AG20443 (cell line): Measurements from ENCODE around the gene HLA-DQB2.

Experiments used
- DNase-seq: peaks from one replicate; pipeline ENCODE4 v3.0.0; 2012; ENCODE audit warnings: low spot score, mixed read lengths

The HLA-DQB2 gene

DNA sequence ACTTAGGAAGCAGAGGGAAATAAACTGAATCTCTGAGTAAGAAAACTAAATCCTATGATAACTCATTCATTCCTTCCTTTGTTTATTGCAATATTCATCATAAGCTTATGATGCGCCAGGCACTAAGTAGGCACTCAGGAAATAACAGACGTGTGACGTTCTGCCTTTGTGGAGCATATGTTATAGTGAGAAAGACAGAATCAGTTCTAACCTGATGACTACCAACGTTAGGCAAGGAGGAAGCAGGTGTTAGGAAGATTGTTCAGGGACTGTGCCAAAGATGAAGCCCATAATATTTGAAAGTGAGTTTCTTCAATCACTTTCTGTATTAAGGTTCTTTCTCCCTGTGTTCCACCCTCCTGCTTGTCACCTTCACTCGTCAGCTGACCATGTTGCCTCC, 18.6 kb downstream of the HLA-DQB2 start:
- no peak for DNase-seq

DNA sequence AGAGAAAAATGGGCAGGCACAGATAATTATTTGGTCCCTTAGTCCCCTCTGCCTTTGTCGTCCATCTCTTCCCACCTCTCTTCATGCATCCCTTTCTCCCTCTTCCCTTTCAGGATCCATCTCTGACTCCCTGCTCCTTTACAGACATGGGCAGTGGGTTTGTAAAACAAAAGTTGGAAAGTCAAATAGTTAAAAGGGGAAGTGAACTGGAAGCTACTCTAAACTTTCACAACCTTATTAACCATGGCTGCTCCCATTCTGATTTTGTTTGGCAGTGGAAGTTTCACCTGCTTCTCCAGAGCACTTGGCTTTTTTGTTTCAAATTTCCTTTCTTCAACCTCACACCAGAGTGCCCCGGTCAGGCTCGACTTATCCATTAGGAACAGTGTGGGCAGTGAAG, 21.0 kb downstream of the HLA-DQB2 start:
- no peak for DNase-seq

DNA sequence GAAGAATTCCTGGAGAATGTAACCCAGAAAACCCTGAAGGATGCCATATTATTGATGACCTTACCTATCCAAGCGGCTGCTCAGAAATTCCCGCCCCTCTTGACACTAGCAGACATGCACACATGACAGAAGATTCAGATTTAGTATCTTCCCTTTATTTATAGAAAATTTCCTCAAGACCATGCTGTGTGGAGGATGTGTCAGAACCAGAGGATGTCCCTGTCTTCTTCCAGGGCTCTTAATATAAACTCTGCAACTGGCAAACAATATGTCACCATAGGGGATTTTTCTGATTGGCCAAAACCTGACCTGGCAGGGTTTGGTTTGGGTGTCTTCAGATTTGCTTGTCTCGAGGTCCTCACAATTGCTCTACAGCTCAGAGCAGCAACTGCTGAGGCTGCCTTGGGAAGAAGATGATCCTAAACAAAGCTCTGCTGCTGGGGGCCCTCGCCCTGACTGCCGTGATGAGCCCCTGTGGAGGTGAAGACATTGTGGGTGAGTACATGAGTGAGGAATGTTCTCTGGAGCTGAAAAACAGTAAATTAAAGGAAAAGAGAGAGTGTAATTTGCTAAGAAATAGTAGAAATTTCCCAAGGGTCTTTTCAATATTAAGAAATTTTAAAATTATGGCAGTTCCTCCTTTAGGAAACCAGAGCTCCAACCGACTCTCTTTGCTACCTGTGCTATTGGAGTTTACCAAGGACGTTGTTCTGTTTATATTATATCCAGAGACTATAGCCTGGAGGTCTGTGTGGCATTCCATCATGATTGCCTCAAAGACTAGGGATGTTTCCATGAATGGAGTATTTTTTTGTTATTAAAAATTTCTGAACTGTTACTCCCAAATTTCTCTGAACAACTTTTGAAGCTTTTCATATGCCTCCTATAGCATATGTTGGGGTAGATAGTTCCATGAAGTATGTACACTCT, 22.0 kb downstream of the HLA-DQB2 start, which contains the start of gene HLA-DQA2:
Gene HLA-DQA2 (plus strand): TSS at position 361 of the 930 bp plus-strand sequence. CDS start 53 bp downstream, at position 414.
- no peak for DNase-seq

DNA sequence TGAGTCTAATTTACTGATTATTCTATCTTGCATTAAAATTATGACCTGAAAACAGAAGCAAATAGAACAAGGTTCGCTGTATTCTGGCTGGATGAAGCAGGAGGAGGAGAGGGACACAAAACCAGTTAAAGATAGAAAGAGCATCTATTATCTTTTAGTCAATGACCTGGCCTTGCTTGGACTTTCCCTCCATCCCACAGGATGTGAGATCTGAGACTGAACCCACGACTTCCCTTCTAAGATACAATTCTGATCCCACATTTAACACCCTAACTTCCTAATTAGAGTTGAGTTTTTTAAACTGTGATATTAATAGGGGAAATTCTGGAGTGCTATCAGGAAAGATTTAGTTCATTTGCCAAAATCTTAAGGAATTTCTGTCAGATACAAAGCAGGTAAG, 25.2 kb downstream of the HLA-DQB2 start:
- no peak for DNase-seq

DNA sequence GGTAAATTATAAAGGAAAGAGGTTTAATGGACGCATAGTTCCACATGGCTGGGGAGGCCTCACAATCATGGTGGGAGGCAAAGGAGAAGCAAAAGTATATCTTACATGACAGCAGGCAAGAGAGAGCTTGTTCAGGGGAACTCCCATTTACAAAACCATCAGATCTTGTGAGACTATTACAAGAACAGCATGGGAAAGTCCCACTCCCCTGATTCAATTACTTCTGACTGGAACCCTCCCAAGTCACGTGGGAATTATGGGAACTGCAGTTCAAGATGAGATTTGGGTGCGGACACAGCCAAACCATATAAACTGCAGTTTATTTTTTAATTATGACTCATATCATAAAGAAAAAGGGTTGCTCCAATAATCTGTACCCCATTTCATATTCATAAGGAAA, 44.5 kb downstream of the HLA-DQB2 start:
- DNase-seq, result no peak

DNA sequence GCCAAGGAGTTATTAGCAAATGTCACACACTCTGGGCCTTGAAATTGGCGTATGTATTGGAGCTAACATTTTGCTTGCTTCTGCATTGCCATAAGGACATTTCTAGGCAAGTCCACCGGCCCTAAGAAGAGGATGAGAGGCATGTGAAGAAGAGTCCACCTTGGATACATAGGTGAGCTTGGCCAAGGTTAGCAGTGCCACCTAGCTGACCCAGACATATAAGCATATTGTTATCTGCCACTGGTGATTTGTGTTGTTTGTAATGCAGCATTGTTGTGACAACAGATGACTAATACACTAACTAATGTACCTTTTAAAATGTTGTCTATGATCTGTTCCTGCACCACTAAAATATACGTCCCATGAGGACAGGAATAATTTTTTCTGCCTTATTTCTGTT, 46.9 kb downstream of the HLA-DQB2 start:
- DNase-seq, result no peak

DNA sequence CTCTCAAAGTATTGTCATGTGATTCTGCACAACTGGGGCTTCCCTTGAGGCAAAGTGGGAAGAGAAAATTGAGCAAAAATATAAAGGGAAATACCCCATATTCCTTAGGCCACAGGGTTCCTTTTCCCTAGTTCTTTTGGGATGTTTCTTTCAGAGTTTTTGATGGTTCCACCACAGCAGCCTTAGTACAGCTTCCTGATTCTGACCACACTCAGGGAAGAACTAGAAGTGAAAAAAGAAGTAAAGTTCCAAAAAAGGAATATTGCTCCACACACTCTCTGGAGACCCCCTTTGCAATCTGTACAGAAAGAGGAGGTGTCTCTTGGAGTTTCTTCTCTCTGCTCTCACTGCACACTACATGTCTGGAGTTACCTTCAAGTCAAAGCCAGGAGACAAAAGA, 50.1 kb downstream of the HLA-DQB2 start:
- no peak for DNase-seq

DNA sequence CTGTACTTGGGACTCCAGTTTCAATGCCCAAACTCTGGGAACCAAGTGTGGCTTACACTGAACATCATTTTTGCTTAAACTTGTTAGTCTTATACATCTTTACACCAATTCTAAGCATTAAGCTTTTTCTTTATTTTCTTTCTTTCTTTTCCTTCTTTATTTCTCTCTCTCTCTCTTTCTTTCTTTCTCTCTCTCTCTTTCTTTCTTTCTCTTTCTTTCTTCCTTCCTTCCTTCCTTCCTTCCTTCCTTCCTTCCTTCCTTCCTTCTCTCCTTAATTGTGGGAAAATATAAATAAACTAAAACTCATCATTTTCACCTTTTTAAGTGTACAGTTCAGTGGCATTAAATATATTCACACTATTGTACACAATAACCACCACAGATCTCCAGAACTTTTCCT, 53.7 kb downstream of the HLA-DQB2 start:
- no peak for DNase-seq
